T-cell (primary cell): Measurements from ENCODE around the gene LPCAT2. TPM values are rescaled to one million over a fixed set of nuclear protein-coding genes. Genes with fewer than 3 reads are reported as not detected.

ENCODE experiments used
- ATAC-seq, 4 experiments: fragments of 200-7000 bp in 3 of 4; fragments of 150-1000 bp in 1 of 4; cut with Tn5 transposase; replicated peaks in 1 of 4; 1 replicate in 3 of 4; 2 replicates in 1 of 4; pipeline ENCODE4 v1.10.0; 2021; ENCODE audit warnings: moderate library complexity in 3 of 4, mild to moderate bottlenecking in 2 of 4, moderate number of reproducible peaks in 1 of 4
- CTCF ChIA-PET, 2 donors: fragments of 300-600 bp; sonication (Branson Sonifier 250); formaldehyde crosslinking; loops; one replicate each; lab custom pipeline; 2022; ENCODE audit warnings: antibody characterized with exemption in 2 of 2; lab: Charles Lee
- POLR2A ChIA-PET, 2 donors: fragments of 300-600 bp; sonication (Branson Sonifier 250); formaldehyde crosslinking; loops; one replicate each; lab custom pipeline; 2022; ENCODE audit warnings: antibody characterized with exemption in 2 of 2; lab: Charles Lee
- DNase-seq, 35 experiments: peaks; one replicate each; pipeline versions ENCODE4 v3.0.0 to v3.0.0-alpha.2; 2013 to 2023
- H3K27ac ChIP-seq: one replicate; pipeline ENCODE4 v1.5.1; 2013; ENCODE audit warnings: low read length
- H3K27me3 ChIP-seq, 2 experiments: replicated peaks in 1 of 2; 1 replicate in 1 of 2; 2 replicates in 1 of 2; pipeline versions ENCODE4 v1.6.1 to v1.7.0; 2013; ENCODE audit warnings: low read length in 1 of 2, mixed read lengths in 1 of 2; ENCODE audit not compliant: control insufficient read depth in 2 of 2, insufficient read depth in 2 of 2; ENCODE audit errors: extremely low read depth in 1 of 2
- H3K36me3 ChIP-seq, 2 donors: 1 replicate in 1 of 2; 2 replicates in 1 of 2; pipeline versions ENCODE4 v1.6.1 to v1.7.0; 2013; ENCODE audit warnings: low read length in 1 of 2; ENCODE audit not compliant: control insufficient read depth in 2 of 2, insufficient read depth in 1 of 2; ENCODE audit errors: extremely low read depth in 1 of 2
- H3K4me1 ChIP-seq, 2 experiments: 1 replicate in 1 of 2; 2 replicates in 1 of 2; pipeline versions ENCODE4 v1.6.1 to v1.7.0; 2013; ENCODE audit warnings: low read length in 2 of 2, mixed read lengths in 1 of 2; ENCODE audit not compliant: insufficient read depth in 2 of 2, control insufficient read depth in 1 of 2; ENCODE audit errors: extremely low read depth in 1 of 2
- H3K4me3 ChIP-seq, 2 donors: 1 replicate in 1 of 2; 2 replicates in 1 of 2; pipeline versions ENCODE4 v1.5.1 to v1.7.0; 2013; ENCODE audit warnings: mild to moderate bottlenecking in 2 of 2, low read length in 1 of 2, moderate library complexity in 1 of 2; ENCODE audit not compliant: control insufficient read depth in 1 of 2; ENCODE audit errors: extremely low read depth in 1 of 2
- H3K9me3 ChIP-seq: 2 replicates; pipeline ENCODE4 v1.7.0; 2013
- H3K27ac Mint-ChIP-seq, 2 donors: one replicate each; pipeline ENCODE4 v1.8.0; 2020 to 2021; ENCODE audit warnings: mild to moderate bottlenecking in 2 of 2, mixed read lengths in 2 of 2
- H3K27me3 Mint-ChIP-seq, 2 donors: one replicate each; pipeline ENCODE4 v1.8.0; 2021 to 2022; ENCODE audit warnings: mixed read lengths in 2 of 2
- H3K36me3 Mint-ChIP-seq: one replicate; pipeline ENCODE4 v1.8.0; 2021; ENCODE audit warnings: mixed read lengths
- H3K4me1 Mint-ChIP-seq, 3 donors: one replicate each; pipeline ENCODE4 v1.8.0; 2020 to 2022; ENCODE audit warnings: mixed read lengths in 3 of 3, mild to moderate bottlenecking in 1 of 3
- H3K4me3 Mint-ChIP-seq, 3 donors: one replicate each; pipeline ENCODE4 v1.8.0; 2020 to 2022; ENCODE audit warnings: mild to moderate bottlenecking in 3 of 3, mixed read lengths in 3 of 3, moderate library complexity in 3 of 3
- H3K9me3 Mint-ChIP-seq, 3 donors: one replicate each; pipeline ENCODE4 v1.8.0; 2020 to 2022; ENCODE audit warnings: mixed read lengths in 3 of 3
- WGBS: methylation state at CpG from one replicate; pipeline ENCODE4 v1.1.5; 2013; ENCODE audit warnings: missing lambda C conversion rate; ENCODE audit not compliant: insufficient coverage; 5-methylcytosine and 5-hydroxymethylcytosine counted together
- total RNA-seq, 35 experiments: library from RNA in 6 of 35; stranded (reverse) in 6 of 35; fragments of 120-200 nt in 1 of 35; gene quantifications; one replicate each; pipeline versions ENCODE4 v1.2.1 to v1.2.4 and lab custom pipeline; 2013 to 2026

LPCAT2 gene
- total RNA-seq, 5 donors from 2014 or later (not counting 1 experiment from before 2014, with no cell fraction given) = 0.25 to 1.1 (median 0.79) TPM

DNA sequence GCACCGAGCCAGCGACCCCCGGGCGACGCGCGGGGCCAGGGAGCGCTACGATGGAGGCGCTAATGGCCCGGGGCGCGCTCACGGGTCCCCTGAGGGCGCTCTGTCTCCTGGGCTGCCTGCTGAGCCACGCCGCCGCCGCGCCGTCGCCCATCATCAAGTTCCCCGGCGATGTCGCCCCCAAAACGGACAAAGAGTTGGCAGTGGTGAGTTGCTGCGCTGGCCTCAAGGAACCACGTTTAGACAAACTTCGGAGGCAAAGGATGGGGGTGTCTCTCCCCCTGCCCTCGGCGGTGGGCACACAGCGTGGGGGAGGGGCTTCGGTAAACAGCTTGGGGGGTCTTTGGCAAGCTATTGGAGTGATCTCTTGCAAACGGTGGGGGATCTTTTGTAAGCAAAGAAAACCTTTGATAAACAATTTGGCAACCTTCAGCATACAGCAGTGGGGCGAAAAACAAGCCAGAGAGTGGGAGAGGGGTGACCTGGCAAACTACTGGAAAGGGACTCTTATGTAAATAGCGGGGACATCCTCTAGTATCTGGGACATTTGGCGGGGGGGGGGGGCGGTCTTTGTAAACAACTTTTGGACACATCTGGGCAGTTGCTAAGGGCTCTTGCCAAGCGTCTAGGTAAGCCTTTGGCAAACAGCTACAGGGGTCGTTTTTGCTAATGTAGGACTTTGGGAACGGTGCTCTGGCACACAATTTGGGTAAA is 29.3 kb upstream of the LPCAT2 start:
- H3K27me3 Mint-ChIP-seq = peaks cover 37 to 45% of the 10 kb centered on the region in 2 donors

DNA sequence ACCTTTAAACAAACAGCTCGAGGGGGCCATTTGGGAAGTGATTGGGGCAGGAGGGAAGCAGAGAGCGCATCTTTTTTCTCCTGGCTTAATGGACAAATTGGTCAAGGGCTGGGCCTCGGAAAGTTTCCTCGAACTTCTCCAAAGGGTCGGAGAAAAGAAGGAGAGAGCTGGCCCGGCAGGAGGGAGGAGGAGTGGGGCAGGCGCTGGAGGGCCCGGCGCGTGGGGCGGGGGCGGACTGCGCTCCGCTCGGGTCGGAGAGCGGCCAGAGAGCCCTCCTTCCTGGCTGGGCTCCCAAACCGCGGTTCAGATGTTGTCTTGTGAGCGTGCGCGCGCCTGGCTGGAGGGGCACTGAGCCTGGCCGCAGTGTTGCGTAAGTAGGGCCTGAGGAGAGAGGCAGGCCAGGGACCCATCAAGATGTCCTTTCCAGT is 28.6 kb upstream of the LPCAT2 start:
- Mint-ChIP-seq H3K27me3 (peaks cover 37 to 49% of the 10 kb centered on the region in 2 donors), H3K4me1 (peaks cover 0 to 6% (median 3%) of the 10 kb centered on the region in 3 donors), H3K9me3 (peaks cover 0 to 6% (median 0%) of the 10 kb centered on the region in 3 donors), H3K4me3 (no peak overlapping the region), H3K27ac (no peak overlapping the region), H3K36me3 (no peaks in the 10 kb centered on the region)
- Histone ChIP-seq H3K27ac (no peak overlapping the region), H3K4me3 (no peak overlapping the region), H3K4me1 (no peaks in the 10 kb centered on the region), H3K27me3 (peaks cover 4 to 33% of the 10 kb centered on the region in 2 experiments), H3K9me3 (no peaks in the 10 kb centered on the region), H3K36me3 (no peaks in the 10 kb centered on the region)
- no peak for ATAC-seq
- POLR2A ChIA-PET = no interaction called here
- CTCF ChIA-PET = interaction anchor here in 1 of 2 donors (0.8 kb wide), 1 partner anchor 16 kb away, joined by 3 read pairs; no protein-coding TSS in a partner anchor
- WGBS = 3% methylated on average over 18 of the region's 25 CpGs
- DNase-seq = no peak

More for the DNA sequence above, 29.3 kb upstream of the LPCAT2 start:
- Histone ChIP-seq H3K27ac (no peak overlapping the region), H3K4me1 (no peaks in the 10 kb centered on the region), H3K9me3 (no peaks in the 10 kb centered on the region), H3K27me3 (peaks cover 4 to 33% of the 10 kb centered on the region in 2 experiments), H3K4me3 (no peak overlapping the region), H3K36me3 (no peaks in the 10 kb centered on the region)
- DNase-seq (no peak), ATAC-seq (no peak)
- H3K4me3 Mint-ChIP-seq = no peak overlapping the region
- peaks cover 0 to 2% (median 0%) of the 10 kb centered on the region in 3 donors for H3K9me3 Mint-ChIP-seq
- ChIA-PET POLR2A (no interaction called here), CTCF (interaction anchor here in 1 of 2 donors (0.8 kb wide), 1 partner anchor 15 kb away, joined by 3 read pairs; no protein-coding TSS in a partner anchor)
- H3K27ac Mint-ChIP-seq = peak overlapping the region in 1 of 2 donors; percentile 21
- H3K4me1 Mint-ChIP-seq = peaks cover 0 to 6% (median 3%) of the 10 kb centered on the region in 3 donors
- 2% methylated on average over 35 of the region's 41 CpGs for WGBS
- H3K36me3 Mint-ChIP-seq = no peaks in the 10 kb centered on the region

GRCh38 chr16:55481023-55481422 is 27.8 kb upstream of the LPCAT2 start:
- Mint-ChIP-seq H3K27ac (no peak overlapping the region), H3K4me3 (no peak overlapping the region), H3K9me3 (peaks cover 0 to 6% (median 0%) of the 10 kb centered on the region in 3 donors), H3K27me3 (peaks cover 37 to 46% of the 10 kb centered on the region in 2 donors), H3K4me1 (peaks cover 0 to 6% (median 3%) of the 10 kb centered on the region in 3 donors), H3K36me3 (no peaks in the 10 kb centered on the region)
- H3K4me1 ChIP-seq = no peaks in the 10 kb centered on the region
- no peaks in the 10 kb centered on the region for H3K36me3 ChIP-seq
- no peak for ATAC-seq
- POLR2A ChIA-PET = no interaction called here
- H3K9me3 ChIP-seq = no peaks in the 10 kb centered on the region
- H3K4me3 ChIP-seq = no peak overlapping the region
- CTCF ChIA-PET = no interaction called here
- no peak overlapping the region for H3K27ac ChIP-seq
- H3K27me3 ChIP-seq = peaks cover 4 to 33% of the 10 kb centered on the region in 2 experiments
- WGBS = 100% methylated on average over 1 of the region's 4 CpGs
- no peak for DNase-seq

DNA sequence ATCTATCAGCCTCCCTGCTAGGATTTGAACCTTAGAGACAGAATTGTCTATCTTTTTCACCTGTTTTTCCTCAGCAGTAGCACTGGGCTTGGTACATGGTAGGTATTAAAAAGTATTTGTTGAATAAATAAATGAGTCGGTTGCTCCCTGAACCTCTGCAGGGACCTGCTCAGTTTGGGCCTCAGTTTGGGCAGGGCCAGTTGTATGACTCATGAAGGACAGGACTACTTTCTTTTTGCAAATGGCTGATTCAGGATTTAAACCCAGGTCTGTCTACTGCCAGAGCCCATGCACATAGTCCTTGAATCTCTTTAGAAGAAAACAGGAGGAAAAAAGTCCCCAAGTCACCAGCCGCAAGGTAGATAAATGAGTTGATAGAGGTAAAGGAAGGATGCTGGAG is 26.8 kb upstream of the LPCAT2 start:
- no peak overlapping the region for H3K27ac Mint-ChIP-seq
- H3K4me1 Mint-ChIP-seq = peaks cover 0 to 6% (median 3%) of the 10 kb centered on the region in 3 donors
- WGBS = 100% methylated on average over 1 of the region's 2 CpGs
- DNase-seq (no peak), ATAC-seq (no peak)
- Histone ChIP-seq H3K27me3 (peaks cover 4 to 33% of the 10 kb centered on the region in 2 experiments), H3K4me1 (no peaks in the 10 kb centered on the region), H3K27ac (no peak overlapping the region), H3K4me3 (no peak overlapping the region), H3K36me3 (no peaks in the 10 kb centered on the region), H3K9me3 (no peaks in the 10 kb centered on the region)
- H3K36me3 Mint-ChIP-seq = no peaks in the 10 kb centered on the region
- H3K27me3 Mint-ChIP-seq = peaks cover 34 to 40% of the 10 kb centered on the region in 2 donors
- peaks cover 0 to 6% (median 0%) of the 10 kb centered on the region in 3 donors for H3K9me3 Mint-ChIP-seq
- CTCF ChIA-PET = interaction anchor here in 1 of 2 donors (0.5 kb wide), 1 partner anchor 1532 kb away, joined by 3 read pairs; no protein-coding TSS in a partner anchor
- H3K4me3 Mint-ChIP-seq = no peak overlapping the region
- POLR2A ChIA-PET = no interaction called here

- no peaks in the 10 kb centered on the region for H3K36me3 ChIP-seq
- H3K4me3 ChIP-seq = no peak overlapping the region
- H3K27me3 ChIP-seq = peaks cover 0 to 10% of the 10 kb centered on the region in 2 experiments
- H3K27me3 Mint-ChIP-seq = peaks cover 2 to 17% of the 10 kb centered on the region in 2 donors
- 82% methylated on average over 10 of the region's 13 CpGs for WGBS
- no peaks in the 10 kb centered on the region for H3K36me3 Mint-ChIP-seq
- H3K9me3 ChIP-seq = no peaks in the 10 kb centered on the region
- peaks cover 0 to 6% (median 0%) of the 10 kb centered on the region in 3 donors for H3K9me3 Mint-ChIP-seq
- CTCF ChIA-PET = no interaction called here
- ATAC-seq (no peak), DNase-seq (no peak)
- H3K4me3 Mint-ChIP-seq = no peak overlapping the region
- no peaks in the 10 kb centered on the region for H3K4me1 Mint-ChIP-seq
- H3K27ac ChIP-seq = no peak overlapping the region
- H3K4me1 ChIP-seq = no peaks in the 10 kb centered on the region
- POLR2A ChIA-PET = no interaction called here
- no peak overlapping the region for H3K27ac Mint-ChIP-seq
These were observed 21.6 kb upstream of the LPCAT2 start for GRCh38 chr16:55487048-55487803.

DNA sequence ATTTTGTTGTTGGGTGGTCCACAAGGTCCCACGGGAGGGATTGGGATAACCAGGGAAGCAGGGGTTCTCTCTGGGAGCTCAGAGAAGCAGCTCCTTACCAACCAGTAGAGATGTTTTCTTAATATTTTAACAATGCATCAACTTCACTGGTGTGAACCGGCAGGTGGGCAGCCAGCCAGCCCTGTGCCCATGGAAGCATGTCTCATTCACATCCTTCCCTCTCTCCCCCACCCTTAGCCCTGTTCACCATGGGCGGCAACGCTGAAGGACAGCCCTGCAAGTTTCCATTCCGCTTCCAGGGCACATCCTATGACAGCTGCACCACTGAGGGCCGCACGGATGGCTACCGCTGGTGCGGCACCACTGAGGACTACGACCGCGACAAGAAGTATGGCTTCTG is 20.6 kb upstream of the LPCAT2 start:
- H3K4me1 Mint-ChIP-seq = no peaks in the 10 kb centered on the region
- Histone ChIP-seq H3K4me1 (no peaks in the 10 kb centered on the region), H3K27me3 (peaks cover 0 to 10% of the 10 kb centered on the region in 2 experiments), H3K9me3 (no peaks in the 10 kb centered on the region), H3K27ac (no peak overlapping the region), H3K4me3 (no peak overlapping the region), H3K36me3 (no peaks in the 10 kb centered on the region)
- ChIA-PET POLR2A (no interaction called here), CTCF (no interaction called here)
- peaks cover 2 to 15% of the 10 kb centered on the region in 2 donors for H3K27me3 Mint-ChIP-seq
- peaks cover 0 to 6% (median 0%) of the 10 kb centered on the region in 3 donors for H3K9me3 Mint-ChIP-seq
- H3K36me3 Mint-ChIP-seq = no peaks in the 10 kb centered on the region
- no peak overlapping the region for H3K27ac Mint-ChIP-seq
- 94% methylated on average over 11 of the region's 12 CpGs for WGBS
- no peak overlapping the region for H3K4me3 Mint-ChIP-seq
- ATAC-seq = no peak
- DNase-seq = no peak
